H1 (cell line): ENCODE results near the gene CETN2. TPM values are rescaled to one million over a fixed set of nuclear protein-coding genes. Genes with fewer than 3 reads are reported as not detected.

Experiments
- BRCA1 ChIP-seq: IDR thresholded peaks from 2 replicates; pipeline ENCODE4 v1.6.1; 2012; ENCODE audit warnings: low read depth, low read length, improper control_type of control experiment
- CBX8 ChIP-seq: fragments of 300-800, 300-1000 bp; sonication (generic); IDR thresholded peaks from 2 replicates; pipeline ENCODE4 v1.7.1; 2016; ENCODE audit warnings: low read depth, low read length, borderline replicate concordance
- CHD2 ChIP-seq: IDR thresholded peaks from 2 replicates; pipeline ENCODE4 v1.6.1; 2012; ENCODE audit warnings: low read length, improper control_type of control experiment
- CREB1 ChIP-seq: IDR thresholded peaks from 2 replicates; pipeline ENCODE4 v1.6.1; 2012; ENCODE audit warnings: inconsistent platforms
- EP300 ChIP-seq, 2 experiments: IDR thresholded peaks; 1 replicate in 1 of 2; 2 replicates in 1 of 2; pipeline ENCODE4 v1.6.1; 2011 to 2012; ENCODE audit warnings: low read depth in 2 of 2, low read length in 2 of 2, mild to moderate bottlenecking in 2 of 2, borderline replicate concordance in 1 of 2, inconsistent platforms in 1 of 2, moderate library complexity in 1 of 2
- KDM4A ChIP-seq: IDR thresholded peaks from one replicate; pipeline ENCODE4 v1.7.1; 2012; ENCODE audit warnings: low read depth, mild to moderate bottlenecking, moderate library complexity, low read length, inconsistent platforms; ENCODE audit not compliant: severe bottlenecking
- POLR2A ChIP-seq, 2 experiments: IDR thresholded peaks; 1 replicate in 1 of 2; 2 replicates in 1 of 2; pipeline ENCODE4 v1.6.1; 2011; ENCODE audit warnings: low read depth in 2 of 2, low read length in 2 of 2, mild to moderate bottlenecking in 2 of 2; ENCODE audit errors: control extremely low read depth in 1 of 2
- POLR2AphosphoS5 ChIP-seq: IDR thresholded peaks from 2 replicates; pipeline ENCODE4 v1.6.1; 2011; ENCODE audit warnings: low read depth, low read length
- SIN3A ChIP-seq, 2 experiments: IDR thresholded peaks in 1 of 2; conservative IDR thresholded peaks in 1 of 2; 2 replicates each; pipeline ENCODE4 v1.6.1; 2011 to 2012; ENCODE audit warnings: low read length in 2 of 2, improper control_type of control experiment in 1 of 2, low read depth in 1 of 2, mild to moderate bottlenecking in 1 of 2
- SP1 ChIP-seq: IDR thresholded peaks from 2 replicates; pipeline ENCODE4 v1.6.1; 2011; ENCODE audit warnings: low read depth, low read length
- SP2 ChIP-seq: IDR thresholded peaks from 2 replicates; pipeline ENCODE4 v1.6.1; 2012; ENCODE audit warnings: mild to moderate bottlenecking, low read length, inconsistent platforms
- TAF1 ChIP-seq: IDR thresholded peaks from 2 replicates; pipeline ENCODE4 v1.6.1; 2011; ENCODE audit warnings: mild to moderate bottlenecking, low read depth, low read length
- TBP ChIP-seq: IDR thresholded peaks from 2 replicates; pipeline ENCODE4 v1.6.1; 2011; ENCODE audit warnings: low read depth, low read length, improper control_type of control experiment
- ZNF274 ChIP-seq: IDR thresholded peaks from 2 replicates; pipeline ENCODE4 v1.7.0; 2012; ENCODE audit warnings: low read length, borderline replicate concordance; ENCODE audit errors: extremely low read depth
- polyA plus RNA-seq, 7 experiments: library from polyadenylated mRNA; depleted of rRNA in 3 of 7; stranded (reverse) in 5 of 7; unstranded in 2 of 7; fragments of >200 nt in 5 of 7; fragments of 200-250 nt in 2 of 7; gene quantifications; 1 replicate in 5 of 7; 2 replicates in 1 of 7; 4 replicates in 1 of 7; pipeline versions ENCODE4 v1.2.1 to v1.2.3, GENCODE V29; 2011 to 2013; ENCODE audit warnings: missing spikeins in 2 of 7, mixed read lengths in 2 of 7
- total RNA-seq: library from RNA; stranded (reverse); fragmentation: NEBNext Ultra II Directional; extraction: Animal tissue kit (Norgen Biotek cat#: 25700); gene quantifications from 2 replicates; pipeline ENCODE4 v1.2.1, GENCODE V29; 2021
- TF ChIP-seq, protein P1 (sequence below): IDR thresholded peaks from 2 replicates; pipeline ENCODE4 v1.6.1; 2012; ENCODE audit warnings: low read length, inconsistent platforms

CETN2 gene
- total and polyA plus RNA-seq, 2 of the 8 experiments (the other 6 are each of a cell fraction or from before 2014, with no cell fraction given) = 13.1 to 24.3 TPM

GRCh38 chrX:152830312-152831305 lies at the start of gene CETN2, which contains the start of gene NSDHL (continued):
- TF ChIP-seq KDM4A (peak; percentile 77), POLR2AphosphoS5 (peak; percentile 22; the same call in 1 of the 2 replicates), SP2 (peak; percentile 43; the same call in 1 of the 2 replicates), EP300 (IDR thresholded peaks at IDR 0.05; ENCODE audit: borderline replicate concordance in 1 of 2, low read depth in 2 of 2, low read length in 2 of 2) (no peak), CBX8 (no peak), SIN3A (conservative IDR thresholded peaks at IDR 0.05 in 1 of 2, IDR thresholded peaks at IDR 0.05 in 1 of 2; ENCODE audit: low read depth in 1 of 2, low read length in 2 of 2) (peak in 1 of 2 experiments; percentile 1; a peak in 1 of 4 replicates), POLR2A (IDR thresholded peaks at IDR 0.05; ENCODE audit: control extremely low read depth in 1 of 2, low read depth in 2 of 2, low read length in 2 of 2) (peak in 1 of 2 experiments; percentile 70; a peak in 2 of 3 replicates), TBP (peak; percentile 39; the same call in 1 of the 2 replicates), ZNF274 (no peak), CREB1 (peak; percentile 74; the same call in 1 of the 2 replicates), SP1 (peak; percentile 81; the same call in 1 of the 2 replicates), CHD2 (peak; percentile 90), TAF1 (peak; percentile 61; the same call in 1 of the 2 replicates), BRCA1 (peak; percentile 68)
- TF ChIP-seq, protein P1, sequence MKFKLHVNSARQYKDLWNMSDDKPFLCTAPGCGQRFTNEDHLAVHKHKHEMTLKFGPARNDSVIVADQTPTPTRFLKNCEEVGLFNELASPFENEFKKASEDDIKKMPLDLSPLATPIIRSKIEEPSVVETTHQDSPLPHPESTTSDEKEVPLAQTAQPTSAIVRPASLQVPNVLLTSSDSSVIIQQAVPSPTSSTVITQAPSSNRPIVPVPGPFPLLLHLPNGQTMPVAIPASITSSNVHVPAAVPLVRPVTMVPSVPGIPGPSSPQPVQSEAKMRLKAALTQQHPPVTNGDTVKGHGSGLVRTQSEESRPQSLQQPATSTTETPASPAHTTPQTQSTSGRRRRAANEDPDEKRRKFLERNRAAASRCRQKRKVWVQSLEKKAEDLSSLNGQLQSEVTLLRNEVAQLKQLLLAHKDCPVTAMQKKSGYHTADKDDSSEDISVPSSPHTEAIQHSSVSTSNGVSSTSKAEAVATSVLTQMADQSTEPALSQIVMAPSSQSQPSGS = no peak
